IPS-20b (cell line): ENCODE data around the gene THRSP.

Experiments
- H3K27ac ChIP-seq: one replicate; pipeline ENCODE4 v1.5.1; 2013; ENCODE audit warnings: low read length
- H3K27me3 ChIP-seq: 2 replicates; pipeline ENCODE4 v1.6.1; 2013; ENCODE audit warnings: mild to moderate bottlenecking, low read length, inconsistent platforms; ENCODE audit not compliant: insufficient read depth
- H3K36me3 ChIP-seq: 2 replicates; pipeline ENCODE4 v1.6.1; 2013; ENCODE audit warnings: low read depth, mild to moderate bottlenecking, inconsistent platforms, low read length, moderate library complexity; ENCODE audit not compliant: insufficient read depth
- H3K4me1 ChIP-seq: 2 replicates; pipeline ENCODE4 v1.6.1; 2013; ENCODE audit warnings: mild to moderate bottlenecking, control low read depth, inconsistent platforms, low read length, moderate library complexity; ENCODE audit not compliant: insufficient read depth
- H3K4me3 ChIP-seq: 2 replicates; pipeline ENCODE4 v1.5.1; 2013; ENCODE audit warnings: mild to moderate bottlenecking, low read length, inconsistent platforms
- H3K9ac ChIP-seq: 2 replicates; pipeline ENCODE4 v1.6.1; 2013; ENCODE audit warnings: low read depth, mild to moderate bottlenecking, inconsistent platforms, low read length, moderate library complexity
- H3K9me3 ChIP-seq: 2 replicates; pipeline ENCODE4 v1.6.1; 2013; ENCODE audit warnings: mild to moderate bottlenecking, low read depth, low read length, inconsistent platforms; ENCODE audit not compliant: insufficient read depth

The THRSP gene

DNA sequence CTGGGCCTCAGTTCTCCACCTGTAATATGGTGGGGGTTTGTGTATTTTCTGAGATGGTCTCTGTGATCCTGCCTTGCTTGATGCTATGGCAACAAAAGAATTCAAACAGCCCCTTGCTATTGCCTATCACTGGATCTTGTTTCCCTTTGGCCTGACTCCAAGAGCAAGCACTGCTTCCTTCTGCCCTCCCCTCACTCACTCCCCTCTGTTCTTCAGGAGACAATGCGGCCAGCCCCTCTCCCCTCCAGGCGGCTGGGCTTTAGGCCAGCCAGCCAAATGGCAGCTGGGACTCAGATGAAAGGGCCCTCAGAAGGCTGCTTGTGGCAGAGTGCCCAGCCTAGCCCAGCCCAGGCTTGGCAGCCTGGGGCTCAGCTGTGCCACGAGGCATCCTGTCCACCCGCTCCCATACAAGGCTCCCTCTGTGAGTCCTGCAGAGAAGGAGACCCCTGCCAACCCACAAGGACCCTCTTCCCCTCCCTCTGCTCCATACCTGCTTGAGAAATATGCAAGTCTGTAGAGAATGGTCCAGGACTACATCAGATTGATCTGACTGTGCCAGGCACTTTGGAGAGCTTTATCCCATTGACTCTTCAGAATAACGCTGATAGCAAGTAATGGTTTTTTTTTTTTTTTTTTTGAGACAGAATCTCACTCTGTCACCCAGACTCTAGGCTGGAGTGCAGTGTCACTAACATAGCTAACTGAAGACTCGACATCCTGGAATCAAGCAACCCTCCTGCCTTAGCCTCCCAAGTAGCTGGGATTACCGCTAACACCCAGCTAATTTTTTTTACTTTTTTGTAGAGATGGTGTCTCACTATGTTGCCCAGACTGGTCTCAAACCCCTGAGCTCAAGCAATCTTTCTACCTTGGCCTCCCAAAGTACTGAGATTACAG, 33.0 kb upstream of the THRSP start:
- no peaks in the 10 kb centered on the region for H3K36me3 ChIP-seq
- no peak overlapping the region for H3K9ac ChIP-seq
- H3K27ac ChIP-seq, result no peak overlapping the region

DNA sequence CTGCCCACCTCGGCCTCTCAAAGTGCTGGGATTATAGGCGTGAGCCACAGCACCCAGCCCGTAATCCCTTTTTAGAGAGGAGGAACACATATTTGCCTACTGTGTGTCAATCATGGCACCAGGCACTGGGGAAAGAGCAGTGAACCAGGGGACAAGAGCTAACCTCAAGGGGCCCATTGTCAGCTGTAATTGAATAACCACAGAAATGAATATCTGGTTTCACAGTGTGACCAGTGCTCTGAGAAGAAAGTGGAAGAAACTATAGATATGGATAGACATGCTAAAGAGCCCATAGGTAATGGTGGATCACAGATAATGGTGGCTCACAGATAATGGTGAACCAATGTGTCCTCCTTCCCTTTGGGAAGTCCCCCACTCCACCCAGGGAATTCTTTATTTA, 32.0 kb upstream of the THRSP start:
- no peaks in the 10 kb centered on the region for H3K36me3 ChIP-seq
- H3K4me1 ChIP-seq, result no peaks in the 10 kb centered on the region
- no peaks in the 10 kb centered on the region for H3K27me3 ChIP-seq
- no peak overlapping the region for H3K9ac ChIP-seq
- no peak overlapping the region for H3K27ac ChIP-seq
- H3K4me3 ChIP-seq, result no peak overlapping the region
- no peaks in the 10 kb centered on the region for H3K9me3 ChIP-seq

More for the DNA sequence above, 33.0 kb upstream of the THRSP start:
- Histone ChIP-seq H3K4me3 (no peak overlapping the region), H3K4me1 (no peaks in the 10 kb centered on the region), H3K27me3 (no peaks in the 10 kb centered on the region), H3K9me3 (no peaks in the 10 kb centered on the region)

DNA sequence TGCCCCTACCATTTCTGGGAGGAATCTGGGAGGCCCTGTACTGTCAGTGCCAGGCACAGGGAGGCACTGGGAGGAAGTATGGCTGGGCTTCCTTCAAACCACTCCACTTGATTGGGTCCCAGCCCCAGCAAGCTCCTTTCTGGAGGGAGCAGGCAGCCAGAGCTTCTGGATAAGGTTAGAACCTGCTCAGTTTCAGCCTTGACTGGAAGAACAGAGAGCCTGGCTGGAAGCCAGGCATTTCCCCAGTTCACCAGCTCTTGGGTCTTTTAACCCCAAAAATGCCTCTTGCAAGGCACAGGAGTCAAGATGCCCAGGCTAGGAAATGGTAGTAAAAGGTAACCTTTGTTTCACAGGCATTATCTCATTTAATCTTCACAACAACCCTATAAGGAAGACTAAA, 31.6 kb upstream of the THRSP start:
- no peaks in the 10 kb centered on the region for H3K9me3 ChIP-seq
- no peaks in the 10 kb centered on the region for H3K4me1 ChIP-seq
- H3K36me3 ChIP-seq, result no peaks in the 10 kb centered on the region
- no peak overlapping the region for H3K9ac ChIP-seq
- no peaks in the 10 kb centered on the region for H3K27me3 ChIP-seq
- no peak overlapping the region for H3K27ac ChIP-seq
- no peak overlapping the region for H3K4me3 ChIP-seq

DNA sequence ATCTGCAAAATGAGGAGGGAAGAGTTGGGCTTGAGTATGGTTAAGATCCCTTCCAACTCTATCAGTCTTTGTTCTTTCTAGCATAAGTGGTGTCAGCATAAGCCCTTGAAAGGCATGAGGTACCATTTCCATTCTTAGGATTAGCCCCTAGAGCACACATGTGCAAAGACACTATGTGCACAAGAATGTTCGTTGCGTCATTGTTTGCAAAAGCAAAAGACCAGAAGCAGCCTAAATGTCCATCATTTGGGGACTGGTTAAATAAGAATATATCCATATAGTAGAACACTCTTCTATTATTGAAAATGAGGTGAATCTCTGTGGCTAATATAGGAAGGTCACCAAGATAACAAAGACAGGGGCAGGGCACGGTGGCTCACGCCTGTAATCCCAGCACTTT, 30.6 kb upstream of the THRSP start:
- no peaks in the 10 kb centered on the region for H3K36me3 ChIP-seq
- H3K4me1 ChIP-seq, result no peaks in the 10 kb centered on the region
- no peaks in the 10 kb centered on the region for H3K27me3 ChIP-seq
- H3K9me3 ChIP-seq, result no peaks in the 10 kb centered on the region
- H3K4me3 ChIP-seq, result no peak overlapping the region
- no peak overlapping the region for H3K27ac ChIP-seq
- no peak overlapping the region for H3K9ac ChIP-seq

DNA sequence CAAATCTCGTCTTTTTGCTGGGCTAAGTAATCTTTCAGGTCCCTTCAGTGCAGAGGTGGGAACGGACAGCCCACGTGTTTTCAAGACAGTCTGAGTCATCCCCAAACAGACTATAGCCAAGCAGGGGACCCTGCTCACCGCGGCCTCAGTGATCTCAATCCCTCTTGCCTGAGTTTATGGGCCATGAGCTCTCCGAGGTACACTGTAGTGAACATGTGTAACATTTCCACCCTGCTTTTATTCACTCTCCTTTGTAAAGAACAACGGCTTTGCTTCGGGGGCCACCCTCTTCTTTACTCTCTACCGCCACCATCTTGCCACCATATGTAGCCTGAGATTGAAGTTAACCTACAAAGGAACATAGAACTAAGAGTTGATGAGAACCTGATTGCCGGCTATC, 29.0 kb upstream of the THRSP start:
- no peak overlapping the region for H3K27ac ChIP-seq
- no peak overlapping the region for H3K4me3 ChIP-seq

DNA sequence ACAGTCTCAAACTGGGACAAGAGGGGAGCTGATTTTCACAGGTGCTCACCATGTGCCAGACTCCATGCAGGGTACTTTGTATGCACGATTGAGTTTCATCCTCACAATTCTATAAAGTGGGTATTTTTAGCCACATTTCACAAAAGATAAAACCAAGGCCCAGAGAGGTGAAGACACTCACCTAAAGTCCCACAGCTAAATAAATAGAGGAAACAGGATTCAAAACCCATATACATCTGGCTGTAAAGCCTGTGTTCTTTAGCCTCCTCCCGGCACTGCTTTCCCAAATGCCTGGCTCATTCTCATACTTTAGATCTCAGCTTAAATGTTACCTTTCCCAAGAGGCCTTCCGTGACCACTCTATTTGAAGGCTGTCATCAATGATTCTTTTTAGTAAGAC, 27.3 kb upstream of the THRSP start:
- Histone ChIP-seq H3K9me3 (no peaks in the 10 kb centered on the region), H3K27me3 (no peaks in the 10 kb centered on the region), H3K27ac (no peak overlapping the region), H3K9ac (no peak overlapping the region), H3K4me3 (no peak overlapping the region), H3K36me3 (no peaks in the 10 kb centered on the region), H3K4me1 (no peaks in the 10 kb centered on the region)

More for the DNA sequence above, 29.0 kb upstream of the THRSP start:
- H3K4me1 ChIP-seq, result no peaks in the 10 kb centered on the region
- no peaks in the 10 kb centered on the region for H3K27me3 ChIP-seq
- no peaks in the 10 kb centered on the region for H3K9me3 ChIP-seq
- no peaks in the 10 kb centered on the region for H3K36me3 ChIP-seq
- H3K9ac ChIP-seq, result no peak overlapping the region

DNA sequence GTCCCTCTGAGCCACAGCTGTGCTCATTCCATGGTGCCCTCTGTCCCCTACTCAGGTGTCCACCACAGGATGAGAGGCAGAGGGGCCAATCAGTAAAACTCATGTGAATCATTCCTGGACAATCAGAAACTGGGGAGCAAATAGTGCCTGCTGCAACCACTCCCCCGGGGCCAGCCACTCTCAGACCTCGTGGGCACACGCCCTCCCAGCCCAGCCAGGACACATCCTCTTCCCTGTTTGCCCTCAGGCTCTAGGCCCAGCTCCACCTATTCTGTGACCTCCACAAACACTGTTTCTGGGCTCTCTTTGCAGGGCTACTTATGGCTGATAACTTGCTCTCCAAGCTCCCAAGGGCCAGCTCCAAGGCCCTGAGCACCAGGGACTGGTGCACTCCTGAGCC, 26.6 kb upstream of the THRSP start:
- no peak overlapping the region for H3K4me3 ChIP-seq

DNA sequence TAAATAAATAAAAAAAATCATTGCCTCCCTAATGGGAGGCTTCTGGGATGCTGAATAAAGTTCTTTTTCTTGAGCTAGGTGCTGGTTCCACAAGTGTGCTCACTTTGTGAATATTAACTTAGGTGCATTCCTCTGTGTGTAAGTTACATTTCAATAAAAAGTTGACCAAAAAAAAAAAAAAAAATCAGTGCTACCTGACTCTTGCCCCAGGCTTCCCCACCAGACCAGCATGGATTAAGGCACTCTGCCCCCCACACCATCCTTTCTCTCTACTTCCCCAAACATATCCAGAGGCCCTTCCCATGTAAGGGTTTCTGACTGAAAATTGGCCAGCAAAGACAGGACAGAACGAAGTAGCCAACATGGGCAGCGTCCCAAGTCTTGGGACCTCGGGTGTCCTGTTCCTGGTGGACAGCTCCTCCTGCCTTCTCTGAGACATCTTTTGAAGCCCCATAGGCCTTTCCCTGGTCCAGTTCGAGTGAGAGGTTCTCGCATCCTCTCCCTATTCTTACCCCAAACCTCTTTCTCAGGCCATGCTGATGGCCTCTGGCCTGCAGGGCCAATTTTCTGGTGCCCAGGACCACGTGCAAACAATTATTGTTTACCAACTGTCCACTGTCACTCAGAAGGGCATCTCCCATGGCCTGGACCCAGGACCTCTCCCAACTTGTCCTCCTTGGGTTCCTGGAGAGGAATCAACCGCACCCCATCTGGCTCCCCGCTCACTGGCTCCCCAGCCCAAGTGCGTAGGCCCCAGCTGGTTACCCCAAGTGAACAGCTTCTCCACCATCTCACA, 25.6 kb upstream of the THRSP start:
- H3K9me3 ChIP-seq, result no peaks in the 10 kb centered on the region
- no peak overlapping the region for H3K9ac ChIP-seq
- H3K27me3 ChIP-seq, result no peaks in the 10 kb centered on the region
- no peak overlapping the region for H3K4me3 ChIP-seq
- H3K27ac ChIP-seq, result no peak overlapping the region
- H3K4me1 ChIP-seq, result no peaks in the 10 kb centered on the region
- no peaks in the 10 kb centered on the region for H3K36me3 ChIP-seq

More for the DNA sequence above, 26.6 kb upstream of the THRSP start:
- H3K4me1 ChIP-seq, result no peaks in the 10 kb centered on the region
- no peaks in the 10 kb centered on the region for H3K27me3 ChIP-seq
- H3K36me3 ChIP-seq, result no peaks in the 10 kb centered on the region
- no peak overlapping the region for H3K9ac ChIP-seq
- no peaks in the 10 kb centered on the region for H3K9me3 ChIP-seq
- H3K27ac ChIP-seq, result no peak overlapping the region

DNA sequence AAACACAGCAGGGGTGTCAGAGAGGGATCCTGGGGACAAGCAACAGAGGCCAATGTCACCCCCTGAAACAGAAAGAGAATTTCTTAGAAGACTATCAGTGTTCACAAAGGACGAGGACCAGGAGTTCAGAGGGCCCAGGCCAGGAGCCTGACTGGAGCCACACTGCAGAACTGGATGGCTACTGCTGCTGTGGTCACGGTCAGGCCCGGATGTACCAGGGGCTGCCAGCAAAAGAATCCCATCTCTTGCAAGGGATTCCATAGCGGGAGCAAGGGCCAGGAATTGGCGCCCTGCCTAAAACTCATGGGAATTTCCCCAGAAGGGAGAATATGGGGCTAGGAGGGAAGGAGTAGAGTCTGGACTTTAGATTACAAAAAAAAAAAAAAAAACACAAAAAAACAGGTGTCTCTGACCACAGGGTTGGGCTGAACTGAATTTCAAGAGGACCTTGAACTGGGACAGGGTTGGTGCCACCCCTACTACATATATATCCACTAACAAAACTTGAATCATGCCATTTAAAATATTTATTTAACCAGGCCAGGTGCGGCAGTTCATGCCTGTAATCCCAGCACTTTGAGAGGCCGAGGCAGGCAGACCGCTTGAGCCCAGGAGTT, 24.9 kb upstream of the THRSP start:
- no peak overlapping the region for H3K27ac ChIP-seq

DNA sequence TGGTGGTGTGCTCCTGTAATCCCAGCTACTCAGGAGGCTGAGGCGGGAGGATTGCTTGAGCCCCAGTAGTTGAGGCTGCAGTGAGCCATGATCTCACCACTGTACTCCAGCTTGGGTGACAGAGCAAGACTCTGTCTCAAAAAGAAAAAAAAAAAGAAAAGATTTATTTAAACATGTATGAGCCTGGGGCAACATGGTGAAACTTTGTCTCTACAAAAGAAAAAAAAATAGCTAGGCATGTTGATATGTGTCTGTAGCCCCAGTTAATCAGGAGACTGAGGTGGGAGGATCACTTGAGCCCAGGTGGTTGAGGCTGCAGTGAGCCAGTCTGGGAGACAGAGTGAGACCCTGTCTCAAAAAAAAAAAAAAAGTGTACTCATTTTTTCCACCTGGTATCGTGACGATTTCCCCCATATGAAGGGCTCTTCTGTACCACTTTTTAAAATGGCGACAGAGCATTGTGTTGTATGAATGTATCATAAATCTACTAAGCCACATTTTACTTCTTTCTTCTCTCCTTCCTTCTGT, 24.2 kb upstream of the THRSP start:
- H3K27me3 ChIP-seq, result no peaks in the 10 kb centered on the region
- no peaks in the 10 kb centered on the region for H3K4me1 ChIP-seq
- no peak overlapping the region for H3K9ac ChIP-seq
- H3K36me3 ChIP-seq, result no peaks in the 10 kb centered on the region
- no peak overlapping the region for H3K4me3 ChIP-seq
- H3K27ac ChIP-seq, result no peak overlapping the region
- no peaks in the 10 kb centered on the region for H3K9me3 ChIP-seq

More for the DNA sequence above, 24.9 kb upstream of the THRSP start:
- no peaks in the 10 kb centered on the region for H3K4me1 ChIP-seq
- H3K9me3 ChIP-seq, result no peaks in the 10 kb centered on the region
- H3K9ac ChIP-seq, result no peak overlapping the region
- no peaks in the 10 kb centered on the region for H3K27me3 ChIP-seq
- no peaks in the 10 kb centered on the region for H3K36me3 ChIP-seq
- H3K4me3 ChIP-seq, result no peak overlapping the region

DNA sequence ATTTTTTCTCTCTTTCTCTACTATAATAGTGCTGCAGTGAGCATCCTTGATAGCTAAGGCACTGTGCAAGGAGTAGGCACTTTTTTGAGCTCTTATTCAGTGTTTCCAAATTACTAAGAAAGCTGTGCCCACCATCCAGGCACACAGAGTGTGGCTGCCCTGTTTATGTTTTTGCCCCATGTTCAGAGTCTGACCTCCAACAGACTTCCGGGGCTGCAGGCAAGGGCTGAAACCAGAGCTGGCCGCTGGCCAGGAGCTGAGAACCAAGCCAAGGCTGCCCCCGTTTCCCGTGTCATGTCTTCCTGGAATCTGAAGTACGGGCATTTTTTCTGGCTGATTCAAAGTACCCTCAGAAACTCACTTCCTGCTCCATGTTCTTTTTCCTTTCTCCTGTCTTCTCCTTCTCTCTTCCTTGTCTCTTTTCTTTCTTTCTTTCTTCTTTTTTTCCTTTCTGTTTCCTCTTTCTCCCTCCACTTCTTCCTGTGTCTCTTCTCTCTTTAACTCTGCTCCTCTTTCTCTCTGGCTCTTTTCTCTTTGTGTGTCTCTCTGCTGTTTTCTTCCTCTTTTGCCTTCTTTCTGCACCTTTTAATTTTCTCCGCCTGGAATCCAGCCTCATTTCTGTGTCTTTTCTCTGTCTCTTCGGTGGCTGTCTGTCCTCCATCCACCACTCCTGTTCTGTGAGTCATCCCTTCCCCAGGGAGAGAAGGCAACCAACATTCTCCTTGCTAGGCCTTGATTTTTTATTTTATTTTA, 23.6 kb upstream of the THRSP start:
- no peaks in the 10 kb centered on the region for H3K36me3 ChIP-seq
- H3K27ac ChIP-seq, result no peak overlapping the region
- no peaks in the 10 kb centered on the region for H3K9me3 ChIP-seq
- no peak overlapping the region for H3K9ac ChIP-seq
- no peaks in the 10 kb centered on the region for H3K27me3 ChIP-seq
- no peaks in the 10 kb centered on the region for H3K4me1 ChIP-seq
- H3K4me3 ChIP-seq, result no peak overlapping the region
